ENCODE measurements around the gene ZNF557. TPM values are rescaled to one million over a fixed set of nuclear protein-coding genes. Genes with fewer than 3 reads are reported as not detected.
A peak's percentile ranks its signal among the peaks of the same experiment; 100 is the strongest.

Gene ZNF557
- total and polyA plus RNA-seq, 8 donors: 1.7 to 6.6 (median 3.5) TPM

DNA sequence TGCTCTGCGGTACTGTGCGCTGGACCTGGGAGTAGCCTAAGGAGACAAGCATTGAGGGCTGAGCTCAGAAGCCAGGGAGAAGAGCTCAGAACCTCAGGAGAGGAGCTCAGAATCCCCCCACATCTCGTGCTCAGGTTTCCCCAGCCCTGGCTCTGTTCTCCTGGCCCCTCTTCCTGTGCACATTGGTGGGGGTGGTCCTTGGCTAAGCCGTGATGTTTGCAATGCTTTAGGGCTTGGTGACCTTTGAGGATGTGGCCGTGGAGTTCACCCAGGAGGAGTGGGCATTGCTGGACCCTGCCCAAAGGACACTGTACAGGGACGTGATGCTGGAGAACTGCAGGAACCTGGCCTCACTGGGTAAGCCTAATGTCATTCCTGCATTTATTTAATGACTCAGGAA lies 6.6 kb downstream of the ZNF557 start:
- ATAC-seq: no peak
- intact Hi-C loops (cut with DNase I): no loop called here
- TF ChIP-seq, protein P1, sequence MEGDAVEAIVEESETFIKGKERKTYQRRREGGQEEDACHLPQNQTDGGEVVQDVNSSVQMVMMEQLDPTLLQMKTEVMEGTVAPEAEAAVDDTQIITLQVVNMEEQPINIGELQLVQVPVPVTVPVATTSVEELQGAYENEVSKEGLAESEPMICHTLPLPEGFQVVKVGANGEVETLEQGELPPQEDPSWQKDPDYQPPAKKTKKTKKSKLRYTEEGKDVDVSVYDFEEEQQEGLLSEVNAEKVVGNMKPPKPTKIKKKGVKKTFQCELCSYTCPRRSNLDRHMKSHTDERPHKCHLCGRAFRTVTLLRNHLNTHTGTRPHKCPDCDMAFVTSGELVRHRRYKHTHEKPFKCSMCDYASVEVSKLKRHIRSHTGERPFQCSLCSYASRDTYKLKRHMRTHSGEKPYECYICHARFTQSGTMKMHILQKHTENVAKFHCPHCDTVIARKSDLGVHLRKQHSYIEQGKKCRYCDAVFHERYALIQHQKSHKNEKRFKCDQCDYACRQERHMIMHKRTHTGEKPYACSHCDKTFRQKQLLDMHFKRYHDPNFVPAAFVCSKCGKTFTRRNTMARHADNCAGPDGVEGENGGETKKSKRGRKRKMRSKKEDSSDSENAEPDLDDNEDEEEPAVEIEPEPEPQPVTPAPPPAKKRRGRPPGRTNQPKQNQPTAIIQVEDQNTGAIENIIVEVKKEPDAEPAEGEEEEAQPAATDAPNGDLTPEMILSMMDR (IDR thresholded peaks at IDR 0.05): no peak
- FAIRE-seq: no peak
- no peaks in the 10 kb centered on the region for H3K4me1 ChIP-seq
- no peak overlapping the region for H3K4me3 ChIP-seq
- H3K27ac ChIP-seq: no peak overlapping the region
- no peaks in the 10 kb centered on the region for H3K9me3 ChIP-seq
- peaks cover 14 to 86% (median 63%) of the 10 kb centered on the region in 3 donors for H3K36me3 ChIP-seq
- no peak for DNase-seq
- 99% methylated on average over 6 of the region's 6 CpGs for WGBS, 2 donors
- no peaks in the 10 kb centered on the region for H3K27me3 ChIP-seq

DNA sequence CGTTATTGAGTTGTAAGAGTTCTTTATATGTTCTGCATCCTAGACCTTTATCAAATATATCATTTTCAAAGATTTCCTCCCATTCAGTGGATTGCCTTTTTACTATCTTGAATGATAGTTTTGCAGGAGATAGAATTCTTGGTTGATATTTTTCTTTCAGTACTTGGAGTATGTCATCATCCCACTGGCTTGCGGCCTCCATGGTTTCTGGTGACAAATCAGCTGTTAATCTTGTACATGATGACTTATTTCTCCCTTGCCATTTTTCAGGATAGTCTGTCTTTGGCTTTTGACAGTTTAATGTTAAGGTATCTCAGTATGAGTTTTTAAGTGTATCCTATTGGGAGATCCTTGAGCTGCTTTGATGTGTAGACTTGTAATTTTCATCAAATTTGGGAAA lies 8.5 kb downstream of the ZNF557 start:
- intact Hi-C loops (cut with DNase I): no loop called here
- Histone ChIP-seq H3K27me3 (no peaks in the 10 kb centered on the region), H3K4me1 (no peaks in the 10 kb centered on the region), H3K36me3 (peaks cover 29 to 94% (median 74%) of the 10 kb centered on the region in 3 donors), H3K4me3 (no peak overlapping the region), H3K27ac (no peak overlapping the region), H3K9me3 (peaks cover 0 to 15% (median 4%) of the 10 kb centered on the region in 4 donors)
- no peak for ATAC-seq
- TF ChIP-seq, protein P1 (IDR thresholded peaks at IDR 0.05): no peak
- FAIRE-seq: no peak
- WGBS, 2 donors: 96 to 100% methylated on average over 2 of the region's 2 CpGs
- DNase-seq: peak in 1 of 6 donors; percentile 1

DNA sequence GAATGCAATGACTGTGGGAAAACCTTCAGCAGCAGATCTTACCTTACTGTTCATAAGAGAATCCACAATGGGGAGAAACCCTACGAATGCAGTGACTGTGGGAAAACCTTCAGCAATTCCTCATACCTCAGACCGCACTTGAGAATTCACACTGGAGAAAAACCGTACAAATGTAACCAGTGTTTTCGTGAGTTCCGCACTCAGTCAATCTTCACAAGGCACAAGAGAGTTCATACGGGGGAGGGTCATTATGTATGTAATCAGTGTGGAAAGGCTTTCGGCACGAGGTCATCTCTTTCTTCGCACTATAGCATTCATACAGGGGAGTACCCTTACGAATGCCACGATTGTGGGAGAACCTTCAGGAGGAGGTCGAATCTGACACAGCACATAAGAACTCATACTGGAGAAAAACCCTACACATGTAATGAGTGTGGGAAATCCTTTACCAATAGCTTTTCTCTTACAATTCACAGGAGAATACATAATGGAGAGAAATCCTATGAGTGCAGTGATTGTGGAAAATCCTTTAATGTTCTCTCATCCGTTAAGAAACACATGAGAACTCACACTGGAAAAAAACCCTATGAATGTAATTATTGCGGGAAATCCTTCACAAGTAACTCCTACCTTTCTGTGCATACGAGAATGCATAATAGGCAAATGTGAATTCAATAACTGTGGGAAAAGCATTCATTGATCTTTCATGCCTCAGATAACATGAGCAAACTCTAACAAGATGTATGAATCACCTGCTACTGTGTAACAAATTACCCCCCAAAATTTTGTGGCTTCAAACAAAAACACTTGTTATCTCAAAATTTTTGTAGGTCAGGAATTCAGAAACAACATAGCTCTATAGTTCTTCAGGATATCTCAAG lies 13.8 kb downstream of the ZNF557 start:
- H3K4me3 ChIP-seq: no peak overlapping the region
- peaks cover 38 to 67% (median 56%) of the 10 kb centered on the region in 3 donors for H3K36me3 ChIP-seq
- intact Hi-C loops (cut with DNase I): no loop called here

DNA sequence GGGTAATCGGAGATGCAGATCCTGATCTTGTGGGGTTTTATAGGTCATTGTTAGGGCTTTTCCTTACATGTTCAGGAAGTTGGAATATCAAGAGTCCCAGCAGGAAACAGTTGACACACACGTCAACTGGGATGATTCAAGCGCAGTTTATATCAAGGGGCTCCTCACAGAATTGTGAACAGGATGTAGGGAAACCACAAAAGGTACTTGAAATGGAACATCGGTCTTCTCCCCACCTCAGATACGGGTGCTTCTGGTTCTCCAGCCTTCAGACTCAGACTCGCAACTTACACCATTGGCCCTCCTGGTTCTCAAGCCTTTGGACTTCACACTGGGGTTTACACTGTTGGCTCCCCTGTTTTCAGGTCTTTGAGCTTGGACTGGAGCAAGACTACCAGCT lies 19.5 kb downstream of the ZNF557 start:
- intact Hi-C loops (cut with DNase I): no loop called here
- H3K9me3 ChIP-seq: peaks cover 0 to 13% (median 1%) of the 10 kb centered on the region in 4 donors
- 94 to 97% methylated on average over 6 of the region's 6 CpGs for whole genome bisulfite sequencing, 2 donors
- TF ChIP-seq, protein P1 (IDR thresholded peaks at IDR 0.05): no peak
- FAIRE-seq: no peak
- no peaks in the 10 kb centered on the region for H3K27me3 ChIP-seq
- ATAC-seq: no peak
- no peak overlapping the region for H3K27ac ChIP-seq
- no peak for DNase-seq
- no peaks in the 10 kb centered on the region for H3K4me1 ChIP-seq
- no peak overlapping the region for H3K4me3 ChIP-seq
- H3K36me3 ChIP-seq: peaks cover 1 to 12% (median 8%) of the 10 kb centered on the region in 3 donors

More for the DNA sequence above, 13.8 kb downstream of the ZNF557 start:
- no peaks in the 10 kb centered on the region for H3K4me1 ChIP-seq
- FAIRE-seq: no peak
- no peaks in the 10 kb centered on the region for H3K27me3 ChIP-seq
- WGBS, 2 donors: 97% methylated on average over 15 of the region's 15 CpGs
- peaks cover 0 to 32% (median 14%) of the 10 kb centered on the region in 4 donors for H3K9me3 ChIP-seq
- DNase-seq: no peak
- no peak overlapping the region for H3K27ac ChIP-seq
- ATAC-seq: no peak
- TF ChIP-seq, protein P1 (IDR thresholded peaks at IDR 0.05): no peak

DNA sequence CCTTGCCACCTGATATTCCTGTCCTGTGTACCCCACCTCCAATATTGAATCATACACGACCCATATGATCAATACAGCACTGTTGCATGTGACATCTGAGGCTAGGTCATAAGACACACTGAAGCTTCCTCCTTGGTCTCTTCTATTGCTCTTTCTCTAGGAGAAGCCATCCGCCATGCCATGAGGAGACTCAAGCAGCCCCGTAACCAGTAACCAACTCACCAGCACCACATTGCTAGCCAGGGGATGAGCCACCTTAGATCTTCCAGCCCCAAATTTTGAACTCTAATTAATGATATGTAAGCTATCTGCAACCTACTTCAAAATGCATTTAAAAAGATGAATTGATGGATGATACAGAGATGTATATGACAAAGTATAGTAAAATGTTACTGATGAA lies 28.6 kb downstream of the ZNF557 start:
- no peaks in the 10 kb centered on the region for H3K27me3 ChIP-seq
- TF ChIP-seq, protein P1 (IDR thresholded peaks at IDR 0.05): no peak
- no peak for ATAC-seq
- no peak for FAIRE-seq
- DNase-seq: no peak
- peaks cover 0 to 12% (median 3%) of the 10 kb centered on the region in 3 donors for H3K4me1 ChIP-seq
- H3K27ac ChIP-seq: peak overlapping the region in 2 of 4 donors; percentile 81 to 96
- no peaks in the 10 kb centered on the region for H3K36me3 ChIP-seq
- no peaks in the 10 kb centered on the region for H3K9me3 ChIP-seq
- 92 to 95% methylated on average over 3 of the region's 3 CpGs for WGBS, 2 donors
- H3K4me3 ChIP-seq: no peak overlapping the region
- intact Hi-C loops (cut with DNase I): no loop called here

Measured in pancreas (tissue), 10 donors.